Activated T-cell treated with anti-CD3 and anti-CD28 coated beads for 4 hours (primary cell): ENCODE data around the gene SLC7A5.
A peak's percentile ranks its signal among the peaks of the same experiment; 100 is the strongest.
"Not testable (repeated sequence)": the region's sequence is repeated elsewhere in the genome, so short reads cannot be mapped to it uniquely, and the experiment has no call there.

Source experiments
- DNase-seq: peaks from one replicate; pipeline ENCODE4 v3.0.0-alpha.2; 2020

Gene SLC7A5

GRCh38 chr16:87832137-87832527 is 37.2 kb downstream of the SLC7A5 start:
- DNase-seq = no peak

- peak; percentile 6 for DNase-seq
These were observed 37.7 kb downstream of the SLC7A5 start for GRCh38 chr16:87831421-87832136.

GRCh38 chr16:87830673-87831420 is 38.5 kb downstream of the SLC7A5 start:
- DNase-seq = peak; percentile 10

- peak; percentile 7 for DNase-seq
These were observed 39.2 kb downstream of the SLC7A5 start for GRCh38 chr16:87829988-87830672.

- no peak for DNase-seq
These were observed 39.7 kb downstream of the SLC7A5 start for GRCh38 chr16:87829622-87829980.

- peak; percentile 28 for DNase-seq
These were observed 40.2 kb downstream of the SLC7A5 start for GRCh38 chr16:87828907-87829621.

- DNase-seq = peak; percentile 40
These were observed 41.0 kb downstream of the SLC7A5 start for GRCh38 chr16:87828071-87828906.

- peak; percentile 5 for DNase-seq
These were observed 41.8 kb downstream of the SLC7A5 start for GRCh38 chr16:87827588-87827915.

- peak; percentile 35 for DNase-seq
These were observed 42.3 kb downstream of the SLC7A5 start for GRCh38 chr16:87826798-87827587.

GRCh38 chr16:87826407-87826797 is 42.9 kb downstream of the SLC7A5 start:
- DNase-seq = not testable (repeated sequence)

- DNase-seq = not testable (repeated sequence)
These were observed 43.5 kb downstream of the SLC7A5 start for GRCh38 chr16:87825842-87826120.

- DNase-seq = no peak
These were observed 44.1 kb downstream of the SLC7A5 start for GRCh38 chr16:87824991-87825841.

- DNase-seq = no peak
These were observed 45.0 kb downstream of the SLC7A5 start for GRCh38 chr16:87824016-87824990.

- no peak for DNase-seq
These were observed 46.0 kb downstream of the SLC7A5 start for GRCh38 chr16:87823181-87823929.

- DNase-seq = no peak
These were observed 47.0 kb downstream of the SLC7A5 start for GRCh38 chr16:87822108-87822970.

GRCh38 chr16:87821376-87822107 is 47.8 kb downstream of the SLC7A5 start:
- DNase-seq = no peak

GRCh38 chr16:87819983-87820382 is 49.3 kb downstream of the SLC7A5 start:
- no peak for DNase-seq
